HG02981 (cell line): ENCODE results near the gene GART.

Experiments used
- ATAC-seq: cut with Tn5 transposase; IDR thresholded peaks from one replicate; pipeline ENCODE4 v1.9.1; 2021; ENCODE audit warnings: mild to moderate bottlenecking, moderate library complexity; ENCODE audit not compliant: unreplicated experiment

GART gene

GRCh38 chr21:33554236-33554981, 12.5 kb upstream of the GART start:
- ATAC-seq = no peak

DNA sequence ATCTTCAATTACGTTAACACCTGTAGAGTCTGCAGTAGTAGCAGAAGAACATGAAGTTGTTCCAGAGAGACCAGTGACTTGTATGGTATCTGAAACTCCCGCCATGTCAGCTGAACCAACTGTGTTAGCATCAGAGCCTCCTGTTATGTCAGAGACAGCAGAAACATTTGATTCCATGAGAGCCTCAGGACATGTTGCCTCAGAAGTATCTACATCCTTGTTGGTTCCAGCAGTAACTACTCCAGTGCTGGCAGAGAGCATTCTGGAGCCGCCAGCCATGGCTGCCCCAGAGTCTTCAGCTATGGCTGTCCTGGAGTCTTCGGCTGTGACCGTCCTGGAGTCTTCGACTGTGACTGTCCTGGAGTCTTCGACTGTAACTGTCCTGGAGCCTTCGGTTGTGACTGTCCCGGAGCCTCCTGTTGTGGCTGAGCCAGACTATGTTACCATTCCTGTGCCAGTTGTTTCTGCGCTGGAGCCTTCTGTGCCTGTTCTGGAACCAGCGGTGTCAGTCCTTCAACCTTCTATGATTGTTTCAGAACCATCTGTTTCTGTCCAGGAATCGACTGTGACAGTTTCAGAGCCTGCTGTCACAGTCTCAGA, 11.2 kb upstream of the GART start:
- ATAC-seq = no peak

- no peak for ATAC-seq
Observed at GRCh38 chr21:33552093-33552998, 10.4 kb upstream of the GART start.

DNA sequence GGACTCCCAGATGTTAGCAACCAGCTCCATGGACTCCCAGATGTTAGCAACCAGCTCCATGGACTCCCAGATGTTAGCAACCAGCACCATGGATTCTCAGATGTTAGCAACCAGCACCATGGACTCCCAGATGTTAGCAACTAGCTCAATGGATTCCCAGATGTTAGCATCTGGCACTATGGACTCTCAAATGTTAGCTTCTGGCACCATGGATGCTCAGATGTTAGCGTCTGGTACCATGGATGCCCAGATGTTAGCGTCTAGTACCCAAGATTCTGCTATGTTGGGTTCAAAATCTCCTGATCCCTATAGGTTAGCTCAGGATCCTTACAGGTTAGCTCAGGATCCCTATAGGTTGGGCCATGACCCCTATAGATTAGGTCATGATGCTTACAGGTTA, 9.7 kb upstream of the GART start:
- no peak for ATAC-seq

DNA sequence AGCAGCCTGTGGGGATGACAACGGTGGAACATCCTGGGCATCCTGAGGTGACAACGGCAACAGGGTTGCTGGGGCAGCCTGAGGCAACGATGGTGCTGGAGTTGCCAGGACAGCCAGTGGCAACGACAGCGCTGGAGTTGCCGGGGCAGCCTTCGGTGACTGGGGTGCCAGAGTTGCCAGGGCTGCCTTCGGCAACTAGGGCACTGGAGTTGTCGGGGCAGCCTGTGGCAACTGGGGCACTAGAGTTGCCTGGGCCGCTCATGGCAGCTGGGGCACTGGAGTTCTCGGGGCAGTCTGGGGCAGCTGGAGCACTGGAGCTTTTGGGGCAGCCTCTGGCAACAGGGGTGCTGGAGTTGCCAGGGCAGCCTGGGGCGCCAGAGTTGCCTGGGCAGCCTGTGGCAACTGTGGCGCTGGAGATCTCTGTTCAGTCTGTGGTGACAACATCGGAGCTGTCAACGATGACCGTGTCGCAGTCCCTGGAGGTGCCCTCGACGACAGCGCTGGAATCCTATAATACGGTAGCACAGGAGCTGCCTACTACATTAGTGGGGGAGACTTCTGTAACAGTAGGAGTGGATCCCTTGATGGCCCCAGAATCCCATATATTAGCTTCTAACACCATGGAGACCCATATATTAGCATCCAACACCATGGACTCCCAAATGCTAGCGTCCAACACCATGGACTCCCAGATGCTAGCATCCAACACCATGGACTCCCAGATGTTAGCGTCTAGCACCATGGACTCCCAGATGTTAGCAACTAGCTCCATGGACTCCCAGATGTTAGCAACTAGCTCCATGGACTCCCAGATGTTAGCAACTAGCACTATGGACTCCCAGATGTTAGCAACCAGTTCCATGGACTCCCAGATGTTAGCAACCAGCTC, 9.1 kb upstream of the GART start:
- ATAC-seq = no peak

DNA sequence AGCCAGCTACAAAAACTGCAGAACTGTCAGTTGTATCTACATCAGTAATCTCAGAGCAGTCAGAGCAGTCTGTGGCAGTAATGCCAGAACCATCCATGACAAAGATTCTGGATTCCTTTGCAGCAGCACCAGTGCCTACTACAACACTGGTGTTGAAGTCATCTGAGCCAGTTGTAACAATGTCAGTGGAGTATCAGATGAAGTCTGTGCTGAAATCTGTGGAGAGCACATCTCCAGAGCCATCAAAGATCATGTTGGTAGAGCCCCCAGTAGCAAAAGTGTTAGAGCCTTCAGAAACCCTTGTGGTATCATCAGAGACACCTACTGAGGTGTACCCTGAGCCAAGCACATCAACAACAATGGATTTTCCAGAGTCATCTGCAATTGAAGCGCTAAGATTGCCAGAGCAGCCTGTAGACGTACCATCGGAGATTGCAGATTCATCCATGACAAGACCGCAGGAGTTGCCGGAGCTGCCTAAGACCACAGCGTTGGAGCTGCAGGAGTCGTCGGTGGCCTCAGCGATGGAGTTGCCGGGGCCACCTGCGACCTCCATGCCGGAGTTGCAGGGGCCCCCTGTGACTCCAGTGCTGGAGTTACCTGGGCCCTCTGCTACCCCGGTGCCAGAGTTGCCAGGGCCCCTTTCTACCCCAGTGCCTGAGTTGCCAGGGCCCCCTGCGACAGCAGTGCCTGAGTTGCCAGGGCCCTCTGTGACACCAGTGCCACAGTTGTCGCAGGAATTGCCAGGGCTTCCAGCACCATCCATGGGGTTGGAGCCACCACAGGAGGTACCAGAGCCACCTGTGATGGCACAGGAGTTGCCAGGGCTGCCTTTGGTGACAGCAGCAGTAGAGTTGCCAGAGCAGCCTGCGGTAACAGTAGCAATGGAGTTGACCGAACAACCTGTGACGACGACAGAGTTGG, 8.2 kb upstream of the GART start:
- ATAC-seq = no peak

DNA sequence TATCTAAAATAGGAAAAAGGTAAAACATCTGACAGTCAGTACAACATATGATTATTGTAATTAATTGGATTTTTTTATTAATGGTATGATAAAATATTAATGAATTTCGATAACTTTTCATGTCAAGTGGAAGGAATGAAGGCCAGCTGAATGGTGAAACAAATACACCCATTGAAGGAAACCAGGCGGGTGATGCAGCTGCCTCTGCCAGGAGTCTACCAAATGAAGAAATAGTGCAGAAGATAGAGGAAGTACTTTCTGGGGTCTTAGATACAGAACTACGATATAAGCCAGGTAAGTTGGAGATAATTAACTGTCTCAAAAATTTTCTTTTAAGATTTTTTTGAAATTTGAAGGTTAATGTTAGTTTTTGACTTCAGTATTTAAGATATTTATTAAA, 4.2 kb upstream of the GART start:
- ATAC-seq = no peak

- ATAC-seq = no peak
Observed at GRCh38 chr21:33544451-33545195, 2.7 kb upstream of the GART start.

DNA sequence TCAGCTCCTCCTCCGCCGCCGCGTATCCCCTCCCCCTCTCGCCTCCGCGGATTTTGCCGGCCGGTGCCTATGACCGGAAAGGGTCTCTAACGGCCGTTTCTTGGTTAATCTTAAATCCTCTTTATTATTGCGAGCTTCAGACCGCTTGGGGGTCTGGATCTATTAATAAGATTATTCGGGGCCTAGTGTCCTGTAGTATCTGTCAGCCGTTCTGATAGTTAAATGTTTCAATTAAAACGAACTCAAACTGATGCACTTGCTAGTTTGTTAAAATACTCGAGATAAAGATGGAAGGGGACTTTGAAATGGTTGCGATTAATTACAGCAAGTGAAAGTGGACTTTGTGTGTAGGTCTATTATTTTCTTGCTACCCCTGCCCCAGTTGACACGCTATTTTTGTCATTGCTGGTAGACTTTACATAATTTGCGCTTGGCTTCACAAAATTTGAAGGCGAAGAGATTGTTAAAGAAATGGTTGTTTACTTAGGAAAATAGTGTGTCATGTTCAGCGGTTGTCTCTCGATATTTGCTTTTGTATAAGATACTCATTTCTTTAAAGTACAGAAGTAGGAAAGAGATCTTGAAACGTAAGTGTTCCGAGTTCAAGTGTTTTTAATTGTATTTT, 1.7 kb upstream of the GART start:
- ATAC-seq = peak; percentile 13

- peak; percentile 92 for ATAC-seq
Observed at GRCh38 chr21:33542640-33543504, 955 bp upstream of the GART start, which contains the start of gene SON. SON (plus strand) TSS chr21:33543038; CDS start chr21:33543093, 55 bp downstream.

- no peak for ATAC-seq
Observed at GRCh38 chr21:33541105-33541711, 709 bp downstream of the GART start.

DNA sequence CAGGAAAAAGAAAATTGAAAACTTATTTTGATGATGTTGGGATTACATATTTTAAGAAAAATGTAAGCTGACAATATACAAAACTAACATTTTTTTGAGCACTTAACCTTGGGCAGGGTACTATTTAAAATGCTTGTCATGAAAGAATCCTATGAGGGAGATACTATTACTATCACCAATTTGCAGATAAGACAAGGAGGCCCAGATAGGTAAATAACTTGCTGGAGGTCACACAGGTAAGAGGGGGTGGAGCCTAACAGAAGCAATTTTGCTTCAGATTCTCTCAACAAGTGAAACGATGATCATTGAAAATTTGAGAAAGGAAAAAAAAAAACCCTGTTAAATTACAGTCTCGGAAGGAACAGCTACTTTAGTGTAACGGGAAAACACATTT, 1.2 kb downstream of the GART start:
- ATAC-seq = no peak

DNA sequence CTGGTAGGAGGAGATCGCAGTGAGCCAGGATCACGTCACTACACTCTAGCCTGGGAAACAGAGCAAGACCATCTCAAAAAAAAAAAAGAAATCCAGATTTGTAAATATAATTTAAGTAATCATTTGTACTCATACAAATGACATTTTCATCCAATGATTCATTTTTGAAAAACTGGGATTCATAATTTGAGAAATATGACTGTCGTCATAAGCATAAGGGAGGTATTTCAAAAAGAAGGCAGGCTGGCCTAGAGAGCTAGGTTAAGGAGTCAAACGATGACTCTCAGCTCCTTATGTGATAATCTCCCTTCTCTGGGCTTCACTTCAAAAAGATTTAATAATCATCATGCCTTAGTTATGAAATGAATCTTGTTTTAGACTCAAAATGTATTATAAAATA, 2.3 kb downstream of the GART start:
- ATAC-seq = no peak

- ATAC-seq = no peak
Observed at GRCh38 chr21:33537212-33537611, 4.7 kb downstream of the GART start.

GRCh38 chr21:33531007-33531406, 10.9 kb downstream of the GART start:
- ATAC-seq = no peak

- ATAC-seq = no peak
Observed at GRCh38 chr21:33522953-33523349, 19.0 kb downstream of the GART start.

DNA sequence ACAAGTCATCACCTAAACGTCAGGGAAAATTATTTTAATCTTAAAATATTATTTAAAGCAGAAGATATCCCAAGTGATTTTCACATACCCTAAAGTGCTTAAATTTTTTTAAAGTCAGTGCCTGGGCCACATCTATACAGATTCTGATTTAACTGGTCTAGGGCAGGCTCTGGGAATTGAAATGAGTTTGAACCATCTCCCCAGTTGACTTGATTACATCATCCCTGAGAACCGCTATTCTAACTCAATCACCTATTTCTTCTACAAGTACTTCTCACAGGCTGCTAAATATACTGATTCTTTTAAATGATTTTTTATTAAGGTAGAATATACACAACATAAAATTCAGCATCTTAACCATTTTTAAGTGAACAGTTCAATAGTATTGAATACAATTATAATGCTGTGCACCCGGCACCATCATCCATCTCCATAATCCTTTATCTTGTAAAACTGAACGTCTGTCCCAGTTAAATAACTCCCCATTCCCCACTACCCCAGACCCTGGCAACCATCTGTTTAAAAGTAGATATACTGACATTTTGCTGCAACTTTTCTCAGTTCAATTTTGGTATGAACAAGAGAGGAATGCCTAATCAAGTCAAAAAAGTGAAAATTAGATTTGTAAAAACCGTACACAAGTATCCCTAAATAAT, 19.5 kb downstream of the GART start:
- no peak for ATAC-seq
